CD4-positive, alpha-beta T cell treated with Interleukin-21 for 1 hour (primary cell): ENCODE results near the gene GZMB.
A peak's percentile ranks its signal among the peaks of the same experiment; 100 is the strongest.
"Not testable (repeated sequence)": the region's sequence is repeated elsewhere in the genome, so short reads cannot be mapped to it uniquely, and the experiment has no call there.

Experiments
- DNase-seq: peaks from one replicate; pipeline ENCODE4 v3.0.0-alpha.2; 2020

GZMB gene, protein sequence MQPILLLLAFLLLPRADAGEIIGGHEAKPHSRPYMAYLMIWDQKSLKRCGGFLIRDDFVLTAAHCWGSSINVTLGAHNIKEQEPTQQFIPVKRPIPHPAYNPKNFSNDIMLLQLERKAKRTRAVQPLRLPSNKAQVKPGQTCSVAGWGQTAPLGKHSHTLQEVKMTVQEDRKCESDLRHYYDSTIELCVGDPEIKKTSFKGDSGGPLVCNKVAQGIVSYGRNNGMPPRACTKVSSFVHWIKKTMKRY

DNA sequence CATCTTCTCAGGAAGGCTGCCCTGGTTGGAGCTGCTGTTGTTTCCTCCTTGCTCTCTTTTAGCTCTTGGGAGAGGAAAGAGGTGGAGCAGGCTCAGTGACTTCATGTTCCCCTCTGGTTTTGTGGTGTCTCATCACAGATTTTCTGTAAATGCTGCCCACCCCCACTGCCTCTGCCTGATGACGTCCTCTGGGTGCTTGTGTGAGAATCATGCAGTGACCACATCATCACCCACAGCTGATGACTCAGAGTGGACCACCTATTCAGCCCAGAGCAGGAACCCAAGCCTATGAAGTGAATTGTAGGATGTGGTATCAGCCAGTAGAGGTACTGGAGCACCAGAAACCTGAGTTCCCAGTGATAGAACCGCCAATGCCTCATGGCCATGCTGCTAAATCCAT is at the start of gene GZMB:
TSS of gene GZMB (minus strand) at position 33 of the 400 bp plus-strand sequence. CDS start at position 3, 30 bp downstream.
- DNase-seq: peak; percentile 82

DNA sequence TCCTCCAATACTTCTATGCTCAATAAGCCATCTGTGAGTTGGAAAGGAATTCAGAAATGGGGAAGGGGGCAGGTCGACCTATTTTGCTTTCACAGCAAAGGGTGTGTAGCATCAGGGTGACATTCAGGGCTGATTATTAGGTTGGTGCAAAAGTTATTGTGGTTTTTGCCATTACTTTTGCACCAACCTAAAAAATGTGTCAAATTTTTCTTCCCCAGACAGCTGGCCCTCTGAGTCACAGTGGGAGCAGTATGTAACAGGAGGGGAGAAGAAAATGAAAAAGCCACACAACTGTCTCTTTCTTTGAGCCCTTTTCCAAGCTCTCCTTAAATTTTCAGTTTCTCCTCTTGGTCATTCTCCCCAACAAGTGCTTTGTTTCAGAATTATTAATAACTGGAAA is 47.1 kb upstream of the GZMB start:
- no peak for DNase-seq

DNA sequence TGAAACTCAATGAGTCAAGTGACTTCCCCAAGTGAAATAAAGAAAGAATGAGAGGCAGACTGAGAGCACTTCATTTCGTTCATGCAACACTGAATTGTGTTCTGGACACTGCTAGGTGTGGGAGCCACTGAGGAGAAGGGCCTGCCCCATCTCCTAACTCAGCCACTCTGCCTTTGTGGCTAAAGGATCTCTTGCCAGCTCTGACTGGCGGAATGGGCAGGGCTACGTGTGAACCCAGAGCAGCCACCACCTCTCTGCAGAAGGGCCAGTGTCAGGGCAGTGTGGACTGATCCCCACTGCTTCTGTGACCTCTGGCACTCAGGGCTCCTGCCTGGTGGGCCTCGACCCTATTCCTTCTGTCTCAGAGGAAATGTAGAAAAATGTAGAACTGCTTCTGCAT is 46.5 kb upstream of the GZMB start:
- no peak for DNase-seq

DNA sequence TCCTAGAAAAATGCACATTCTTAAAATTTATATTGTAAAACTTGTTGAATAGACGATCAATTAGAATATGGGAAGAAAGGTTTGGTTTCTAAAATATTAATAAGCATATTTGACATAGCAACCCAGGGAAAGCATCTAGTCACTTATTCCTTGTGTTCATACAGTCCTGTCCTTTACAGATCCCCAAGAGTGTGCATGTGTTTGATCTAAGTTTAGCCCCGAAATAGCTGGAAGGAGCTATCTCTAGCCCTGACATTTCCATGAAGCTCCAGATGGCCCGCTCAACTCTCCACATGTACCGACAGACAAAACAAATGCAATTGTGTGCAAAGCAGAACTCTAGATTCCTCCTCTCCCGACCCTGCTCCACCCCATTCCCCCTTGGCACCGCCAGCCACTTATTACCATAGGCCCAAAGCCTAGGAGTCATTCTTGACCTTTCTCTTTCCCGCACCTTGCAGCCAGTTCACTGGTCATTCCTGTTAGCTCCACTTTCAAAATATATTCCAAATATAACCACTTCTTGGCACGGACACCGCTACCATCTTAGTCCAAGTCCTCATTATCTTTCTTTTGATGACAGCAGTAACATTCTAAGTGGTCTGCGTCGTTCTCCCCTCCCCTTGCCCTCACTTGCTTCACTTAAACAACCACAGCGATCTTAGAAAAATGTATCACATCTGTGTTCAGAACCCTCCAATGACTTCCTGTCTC is 45.4 kb upstream of the GZMB start:
- DNase-seq: no peak

DNA sequence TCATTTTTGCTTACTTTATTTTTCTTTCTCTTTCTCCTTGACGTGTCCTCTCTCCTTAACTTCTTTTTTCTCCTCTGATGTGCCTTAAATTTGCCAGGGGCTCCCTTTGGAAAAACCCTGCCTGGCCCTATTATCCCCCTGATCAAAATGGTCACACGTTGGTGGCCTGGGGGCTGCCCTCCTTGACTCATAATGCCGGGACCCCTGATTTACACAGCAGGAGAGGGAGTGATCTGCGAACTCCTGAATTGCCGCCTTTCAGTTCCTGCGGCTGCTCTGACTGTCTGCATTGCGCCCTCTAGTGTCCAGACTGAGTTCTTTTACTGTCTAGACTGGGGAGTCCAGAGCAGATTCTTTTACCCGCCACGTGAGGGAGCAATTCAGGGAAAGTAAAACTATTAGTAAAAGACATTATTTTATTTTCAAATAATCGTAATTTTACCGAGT is 44.8 kb upstream of the GZMB start:
- peak; percentile 91 for DNase-seq

DNA sequence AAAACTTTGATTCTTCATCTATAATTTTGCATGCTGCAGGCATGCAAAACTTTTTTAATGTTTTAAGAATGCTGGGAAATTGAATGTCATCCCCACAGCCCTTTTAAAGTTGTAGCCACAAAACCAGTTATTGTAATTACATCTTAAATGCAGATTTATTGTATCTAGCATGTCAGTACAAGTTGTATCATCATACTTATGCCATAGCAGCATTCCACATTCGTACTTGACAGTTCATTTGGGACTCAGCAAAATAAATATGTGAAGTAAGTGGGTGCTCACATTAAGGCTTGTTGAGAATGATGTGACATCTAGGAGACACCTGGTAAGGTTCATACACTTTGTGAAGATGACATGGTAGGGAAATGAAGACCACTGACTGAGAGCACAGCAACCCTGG is 44.0 kb upstream of the GZMB start:
- no peak for DNase-seq

DNA sequence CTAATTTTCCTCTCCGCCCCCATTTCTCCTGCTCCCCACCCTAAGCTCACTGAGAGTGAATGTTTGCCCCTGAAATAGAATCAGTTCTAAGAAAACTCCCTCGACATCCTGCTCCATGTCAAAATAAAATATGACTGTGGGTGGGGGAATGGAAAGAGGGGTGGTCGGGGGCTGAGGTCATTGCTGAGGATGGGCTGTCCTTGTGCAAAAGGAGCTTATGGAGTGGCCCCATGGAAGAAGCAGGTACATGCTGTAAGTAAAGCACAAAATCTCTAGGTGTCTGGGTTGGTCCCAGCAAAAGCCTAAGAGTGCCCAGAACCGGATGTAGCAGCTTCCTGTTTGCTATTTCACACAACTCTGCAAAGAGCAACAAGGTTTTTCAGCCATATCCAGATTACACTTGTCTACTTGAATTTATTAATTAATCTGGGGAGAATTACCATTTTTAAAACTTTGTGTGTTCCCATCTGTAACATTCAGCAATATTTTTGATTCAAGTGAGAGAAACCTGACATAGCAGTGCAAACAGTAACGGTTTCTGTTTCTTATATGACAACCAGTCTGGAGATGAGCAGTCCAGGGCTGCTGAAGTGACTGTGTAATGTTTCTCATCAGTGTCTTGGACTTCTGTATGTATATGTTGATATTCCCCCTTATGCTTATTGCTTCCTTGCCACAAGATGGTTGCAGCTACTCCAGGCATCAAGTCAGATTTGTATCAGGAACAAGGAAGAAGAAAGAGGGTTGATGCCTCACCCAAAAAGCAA is 40.4 kb upstream of the GZMB start:
- DNase-seq: peak; percentile 61

DNA sequence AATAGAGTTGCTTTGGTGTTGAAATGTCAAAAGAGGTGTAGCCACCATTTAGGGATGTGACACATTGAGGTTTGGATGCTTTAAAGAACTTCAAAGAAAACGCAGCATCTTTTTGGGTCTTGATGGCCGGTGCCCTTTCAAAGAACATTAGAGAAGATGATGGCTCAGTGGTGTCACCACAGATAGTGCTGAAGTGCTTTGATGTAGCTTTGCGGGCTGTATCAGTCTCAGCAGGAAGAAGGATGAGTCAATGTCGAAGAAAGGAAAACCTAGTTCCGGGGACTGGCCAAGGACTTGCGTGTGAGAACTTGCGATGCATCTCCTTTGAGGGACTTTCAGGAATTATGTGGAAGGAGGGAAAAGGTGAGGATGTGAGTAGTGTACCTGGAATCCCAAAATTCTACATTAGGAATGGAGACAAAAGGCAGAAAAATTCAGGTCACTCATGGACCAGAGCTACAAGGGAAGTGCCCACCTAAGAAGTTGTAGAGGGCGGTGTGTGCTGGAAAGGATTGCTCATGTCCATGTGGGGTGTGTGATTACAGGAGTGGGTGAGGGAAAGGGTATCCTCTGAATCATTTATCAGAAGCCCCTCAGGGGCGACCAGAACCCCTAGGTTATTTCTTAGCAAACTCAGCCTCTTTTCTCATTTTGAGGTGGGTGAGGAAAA is 39.7 kb upstream of the GZMB start:
- peak; percentile 82 for DNase-seq

DNA sequence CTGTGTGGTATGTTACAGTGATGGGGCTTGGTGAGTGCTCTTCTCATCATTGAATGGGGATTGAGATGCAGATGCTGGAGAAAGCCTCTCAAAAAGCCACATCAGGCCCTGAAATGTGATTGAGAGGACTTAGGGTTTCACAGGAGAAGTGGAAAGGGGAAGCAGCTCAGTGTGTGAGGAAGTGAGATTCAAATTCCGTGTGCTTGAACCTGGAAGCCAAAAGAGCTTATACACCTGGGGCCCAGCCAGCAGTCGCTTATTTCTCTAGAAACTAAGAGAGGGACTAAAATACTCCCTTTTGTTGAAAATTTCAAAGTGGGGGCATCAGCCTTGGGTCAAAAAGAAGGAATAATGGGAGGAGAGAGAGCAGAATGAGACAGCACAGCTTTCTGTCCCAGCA is 39.1 kb upstream of the GZMB start:
- DNase-seq: no peak

DNA sequence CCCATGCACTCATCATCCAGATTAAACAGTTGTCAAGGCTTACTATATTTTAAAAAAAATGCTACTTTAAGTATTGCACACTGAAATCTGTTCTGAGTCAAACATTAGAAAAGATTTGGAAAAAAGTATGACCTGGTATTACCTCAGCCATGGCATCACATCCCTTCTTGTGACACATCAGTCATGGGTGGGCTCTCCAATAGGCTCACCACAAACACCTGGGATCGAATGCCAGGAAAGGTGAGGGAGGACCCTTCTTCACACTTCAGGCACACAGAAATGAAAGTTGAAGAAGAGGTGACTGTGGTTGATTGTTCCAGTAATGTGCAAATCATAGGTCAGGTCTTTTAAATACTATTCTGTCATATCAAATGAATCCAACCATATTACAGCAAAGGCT is 36.6 kb upstream of the GZMB start:
- peak; percentile 66 for DNase-seq

DNA sequence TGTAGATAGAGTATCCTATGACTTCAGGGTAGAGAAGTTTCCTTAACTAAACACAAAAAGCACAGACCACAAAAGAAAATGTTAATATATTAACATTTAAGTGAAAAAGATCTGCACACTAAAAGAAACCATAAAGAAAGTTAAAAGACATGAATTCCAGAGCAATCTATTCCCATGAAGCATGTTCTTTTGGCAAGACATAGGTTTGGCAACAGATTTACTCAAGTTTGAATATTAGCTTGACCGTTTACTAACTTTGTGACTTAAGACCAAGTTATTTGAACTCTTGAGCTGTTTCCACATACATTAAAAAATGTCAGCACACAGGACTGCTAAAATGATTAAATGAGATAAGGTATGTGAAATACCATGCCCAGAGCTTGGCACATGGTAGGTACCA is 35.7 kb upstream of the GZMB start:
- no peak for DNase-seq

DNA sequence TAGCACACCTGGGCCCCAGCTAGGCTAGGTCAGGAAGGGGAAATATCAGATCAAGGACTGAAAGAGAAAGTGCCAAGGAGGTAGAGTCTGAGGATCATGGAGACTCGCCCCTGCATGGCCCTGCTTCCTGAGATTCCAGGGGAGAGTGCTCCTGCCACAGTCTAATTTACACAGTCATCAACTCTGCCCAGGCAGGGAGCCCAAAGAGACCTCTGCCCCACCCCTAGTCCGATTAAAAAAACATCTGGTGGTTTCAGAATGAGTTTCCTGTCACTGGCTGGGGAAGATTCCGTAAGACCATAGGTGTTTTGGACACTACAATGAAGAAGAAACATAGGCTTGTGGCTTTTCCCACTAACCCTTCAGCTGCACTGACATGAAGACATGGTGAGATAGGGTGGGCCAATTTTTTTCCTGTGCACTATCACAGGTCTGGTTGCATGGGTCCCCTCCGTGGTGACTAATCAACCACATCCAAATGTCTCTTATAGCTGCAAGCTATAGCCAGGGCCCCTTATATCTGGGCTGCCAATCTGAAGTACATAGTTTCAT is 31.5 kb upstream of the GZMB start:
- peak; percentile 55 for DNase-seq

DNA sequence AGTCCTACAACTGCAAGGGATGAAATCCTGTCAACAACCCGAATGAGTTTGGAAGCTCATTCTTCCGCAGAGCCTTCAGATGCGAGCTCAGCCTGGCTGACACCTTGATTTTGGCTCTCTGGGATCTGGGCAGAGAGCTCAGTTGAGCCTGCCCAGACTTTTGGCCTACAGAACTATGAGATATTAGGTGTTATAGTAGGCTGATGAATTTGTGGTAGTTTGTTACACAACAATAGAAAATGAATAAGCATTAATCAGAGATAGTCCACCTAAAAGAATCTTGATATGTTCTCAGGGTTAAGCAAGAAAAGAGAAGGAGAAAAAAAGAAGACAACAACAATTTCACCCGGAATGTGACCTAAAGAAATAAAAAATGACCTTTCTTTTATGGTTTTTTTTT is 30.4 kb upstream of the GZMB start:
- no peak for DNase-seq

DNA sequence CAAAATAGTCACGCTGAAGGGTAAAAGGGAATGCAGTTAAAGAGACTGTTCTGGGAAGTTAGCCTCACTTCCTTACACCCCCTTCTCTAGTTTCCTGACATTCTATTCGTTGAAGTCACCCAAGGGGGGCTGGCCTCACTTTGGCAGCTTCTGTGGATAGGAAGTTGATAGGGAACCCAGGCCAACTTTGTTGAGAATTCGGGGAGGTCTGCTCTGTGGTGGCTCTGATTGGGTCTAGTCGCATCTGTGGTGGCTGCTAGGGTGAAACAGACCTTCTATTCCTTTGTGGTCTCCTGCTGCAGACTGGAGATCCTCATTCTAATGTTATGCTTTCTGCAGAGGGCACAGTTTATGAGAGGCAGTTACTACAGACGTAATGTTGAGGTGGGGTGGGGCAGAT is 28.8 kb upstream of the GZMB start:
- peak; percentile 17 for DNase-seq

DNA sequence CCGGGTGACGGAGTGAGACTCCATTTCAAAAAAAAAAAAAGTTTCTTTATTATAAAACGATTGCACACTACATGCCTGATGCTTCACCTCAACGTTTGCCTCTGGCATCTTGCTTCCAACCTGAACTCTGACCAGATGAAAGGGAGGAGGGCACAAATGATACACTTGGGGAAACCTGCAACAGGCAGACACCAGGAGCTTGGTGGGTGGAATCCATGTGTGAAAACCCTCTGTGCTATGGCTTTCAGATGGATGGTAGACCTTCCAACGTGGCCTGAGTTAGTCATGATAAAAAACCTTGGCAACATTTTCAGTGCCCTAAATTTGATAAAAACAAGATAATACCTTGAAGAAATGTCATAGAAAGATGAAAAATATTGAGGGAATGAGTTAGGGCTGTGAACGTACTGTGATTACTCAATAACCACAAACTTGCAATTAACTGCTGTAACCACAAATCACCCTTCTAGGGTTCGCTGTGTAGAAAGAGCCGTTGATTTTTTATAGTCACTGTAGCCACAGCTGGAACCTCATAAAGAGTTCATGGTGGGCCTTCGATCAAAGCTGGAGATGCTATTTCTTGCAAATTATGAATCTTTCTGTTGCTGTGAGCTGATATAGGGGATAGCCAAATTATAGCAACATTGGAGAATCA is 26.1 kb upstream of the GZMB start:
- DNase-seq: peak; percentile 27

DNA sequence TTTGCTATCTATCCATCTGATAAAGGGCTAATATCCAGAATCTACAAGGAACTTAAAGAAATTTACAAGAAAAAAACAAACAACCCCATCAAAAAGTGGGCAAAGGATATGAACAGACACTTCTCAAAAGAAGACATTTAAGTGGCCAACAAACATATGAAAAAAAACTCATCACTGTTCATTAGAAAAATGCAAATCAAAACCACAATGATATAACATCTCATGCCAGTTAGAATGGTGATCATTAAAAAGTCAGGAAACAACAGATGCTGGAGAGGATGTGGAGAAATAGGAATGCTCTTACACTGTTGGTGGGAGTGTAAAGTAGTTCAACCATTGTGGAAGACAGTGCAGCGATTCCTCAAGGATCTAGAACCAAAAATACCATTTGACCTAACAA is 14.4 kb upstream of the GZMB start:
- not testable (repeated sequence) for DNase-seq

DNA sequence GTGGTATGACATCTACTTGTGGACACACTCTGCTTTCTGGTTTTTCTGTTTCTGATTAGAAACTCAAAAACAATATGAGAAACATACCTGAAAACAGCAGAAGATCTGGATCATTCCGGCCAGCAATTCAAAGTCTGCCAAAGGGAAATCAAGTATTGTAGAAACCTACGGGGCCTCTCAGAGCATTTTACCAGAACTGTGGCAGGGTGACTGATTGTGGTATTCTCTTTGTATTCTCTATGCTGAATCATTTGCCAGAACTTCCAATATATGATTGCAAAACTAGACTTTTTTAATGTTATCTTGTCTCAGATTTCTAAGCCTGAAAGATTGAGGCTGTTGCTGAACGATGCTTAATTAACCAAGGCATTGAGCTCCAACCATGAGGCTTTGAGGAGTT is 5.9 kb upstream of the GZMB start:
- DNase-seq: no peak

DNA sequence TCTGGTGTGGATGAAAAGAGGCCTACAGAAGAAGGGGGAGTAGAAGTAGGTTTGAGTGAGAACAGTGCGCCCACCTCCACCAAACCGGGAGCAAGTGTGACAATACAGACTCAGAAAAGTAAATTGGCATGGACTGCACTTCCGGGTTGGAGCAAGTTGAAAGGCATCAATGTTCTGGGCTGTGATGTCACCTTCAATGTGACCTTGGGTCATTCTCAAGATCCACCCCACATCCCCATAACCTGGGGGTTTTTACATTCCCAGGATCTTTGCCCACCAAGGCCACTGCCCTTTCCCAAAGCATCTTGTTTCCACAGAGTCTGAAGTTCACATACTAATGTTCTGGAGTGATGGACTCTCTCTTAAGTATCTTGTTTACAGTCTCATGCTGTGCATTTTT is 5.3 kb upstream of the GZMB start:
- DNase-seq: no peak

DNA sequence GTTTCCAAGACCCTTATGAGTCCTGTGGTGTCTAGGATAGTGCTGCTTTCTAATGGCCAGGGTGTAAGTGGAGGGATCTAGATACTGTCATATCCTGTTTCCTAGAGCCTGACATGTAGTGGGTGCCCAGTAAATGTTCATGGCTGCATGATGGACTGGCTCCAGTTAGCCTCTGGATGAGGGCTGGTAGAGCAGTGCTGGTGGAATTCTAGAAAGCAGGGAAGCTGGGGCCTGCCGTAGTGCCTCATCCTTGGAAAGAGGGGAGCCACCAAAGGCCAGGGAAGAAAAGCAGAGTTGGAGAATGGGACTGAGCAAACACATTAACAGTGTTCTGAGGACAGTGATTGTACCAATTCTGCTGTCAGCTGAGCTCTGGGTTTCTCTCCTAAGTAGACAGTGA is 637 bp downstream of the GZMB start:
- no peak for DNase-seq

DNA sequence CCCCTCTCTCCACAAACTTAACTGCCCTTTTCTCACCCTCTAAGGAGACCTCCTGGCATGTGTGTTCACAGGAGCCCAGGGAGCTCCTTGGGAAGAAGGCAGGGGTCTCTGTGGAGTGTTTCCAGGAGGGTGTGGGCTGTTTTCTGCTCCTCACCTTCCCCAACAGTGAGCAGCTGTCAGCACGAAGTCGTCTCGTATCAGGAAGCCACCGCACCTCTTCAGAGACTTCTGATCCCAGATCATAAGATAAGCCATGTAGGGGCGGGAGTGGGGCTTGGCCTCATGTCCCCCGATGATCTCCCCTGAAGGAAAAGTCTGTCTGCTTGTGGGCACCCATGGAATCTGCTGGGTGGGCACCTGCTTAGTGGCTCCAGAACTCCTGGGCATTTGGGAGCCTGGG is 1.2 kb downstream of the GZMB start:
- DNase-seq: no peak

DNA sequence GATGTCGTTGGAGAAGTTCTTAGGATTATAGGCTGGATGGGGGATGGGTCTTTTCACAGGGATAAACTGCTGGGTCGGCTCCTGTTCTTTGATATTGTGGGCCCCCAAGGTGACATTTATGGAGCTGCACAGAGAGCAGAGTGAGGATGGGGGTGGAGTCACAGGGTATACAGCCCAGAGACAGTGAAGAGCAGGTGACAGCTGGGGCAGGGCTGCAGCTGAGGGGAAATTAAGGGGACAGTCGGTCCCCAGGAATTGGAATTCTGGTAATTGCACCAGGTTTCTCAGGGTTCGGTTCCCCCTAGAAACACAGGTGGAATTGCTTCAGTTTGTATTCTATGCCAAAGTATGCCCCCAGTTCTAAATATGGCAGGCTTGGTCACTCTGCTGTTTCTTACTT is 1.7 kb downstream of the GZMB start:
- DNase-seq: no peak

DNA sequence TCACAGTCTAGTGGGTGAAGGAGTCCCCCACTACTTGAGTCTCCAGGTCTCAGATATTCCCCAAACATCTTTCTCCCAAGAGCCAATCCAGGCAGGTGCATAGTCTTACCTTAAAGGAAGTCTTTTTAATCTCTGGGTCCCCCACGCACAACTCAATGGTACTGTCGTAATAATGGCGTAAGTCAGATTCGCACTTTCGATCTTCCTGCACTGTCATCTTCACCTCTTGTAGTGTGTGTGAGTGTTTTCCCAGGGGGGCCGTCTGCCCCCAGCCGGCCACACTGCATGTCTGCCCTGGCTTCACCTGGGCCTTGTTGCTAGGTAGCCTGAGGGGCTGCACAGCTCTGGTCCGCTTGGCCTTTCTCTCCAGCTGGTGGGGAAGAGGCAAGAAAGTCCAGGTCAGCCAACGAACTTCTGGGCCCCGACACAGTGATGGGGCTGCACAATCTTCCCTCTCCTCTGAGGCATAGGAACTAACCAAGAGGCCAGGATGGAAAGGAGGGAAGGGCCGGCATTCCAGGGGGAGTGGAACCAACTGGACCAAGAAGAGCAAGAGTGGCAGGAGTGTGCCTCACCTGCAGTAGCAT is 2.1 kb downstream of the GZMB start:
- DNase-seq: no peak
